ENCODE results near the gene ATP2B1.
A peak's percentile ranks its signal among the peaks of the same experiment; 100 is the strongest.

ATP2B1 gene

GRCh38 chr12:89565002-89565401 is 143.6 kb downstream of the ATP2B1 start:
- Histone ChIP-seq H3K4me1 (no peaks in the 10 kb centered on the region), H3K9me3 (replicated peaks in 1 of 11) (no peaks in the 10 kb centered on the region), H3K27me3 (no peaks in the 10 kb centered on the region), H4K20me1 (no peaks in the 10 kb centered on the region), H3K27ac (no peak overlapping the region), H3K9ac (no peak overlapping the region), H3K4me3 (no peak overlapping the region), H3K4me2 (no peak overlapping the region), H3K36me3 (no peaks in the 10 kb centered on the region)
- no peak for TF ChIP-seq Cebpa-rat (IDR thresholded peaks at IDR 0.05)

GRCh38 chr12:89559753-89560152 is 148.9 kb downstream of the ATP2B1 start:
- Histone ChIP-seq H3K27me3 (no peaks in the 10 kb centered on the region), H3K4me1 (no peaks in the 10 kb centered on the region), H3K9ac (no peak overlapping the region), H3K9me3 (replicated peaks in 1 of 11) (no peaks in the 10 kb centered on the region), H4K20me1 (no peaks in the 10 kb centered on the region), H3K4me2 (no peak overlapping the region), H3K4me3 (no peak overlapping the region), H3K36me3 (no peaks in the 10 kb centered on the region), H3K27ac (no peak overlapping the region)
- no peak for TF ChIP-seq Cebpa-rat (IDR thresholded peaks at IDR 0.05)

- no peak overlapping the region for H3K4me2 ChIP-seq
- H4K20me1 ChIP-seq: no peaks in the 10 kb centered on the region
- H3K36me3 ChIP-seq: no peaks in the 10 kb centered on the region
- no peaks in the 10 kb centered on the region for H3K9me3 ChIP-seq (replicated peaks in 1 of 11)
- H3K4me3 ChIP-seq: no peak overlapping the region
- no peak overlapping the region for H3K27ac ChIP-seq
- no peak overlapping the region for H3K9ac ChIP-seq
- TF ChIP-seq Cebpa-rat (IDR thresholded peaks at IDR 0.05): no peak
- H3K27me3 ChIP-seq: no peaks in the 10 kb centered on the region
- no peaks in the 10 kb centered on the region for H3K4me1 ChIP-seq
Measured at GRCh38 chr12:89556976-89557375, 151.7 kb downstream of the ATP2B1 start.

- no peaks in the 10 kb centered on the region for H3K36me3 ChIP-seq
- no peaks in the 10 kb centered on the region for H4K20me1 ChIP-seq
- no peak overlapping the region for H3K27ac ChIP-seq
- no peak overlapping the region for H3K4me2 ChIP-seq
- no peak for TF ChIP-seq Cebpa-rat (IDR thresholded peaks at IDR 0.05)
- peaks cover 0 to 5% (median 0%) of the 10 kb centered on the region in 10 experiments; a peak in 6 of 20 replicates for H3K4me1 ChIP-seq
- H3K9ac ChIP-seq: no peak overlapping the region
- no peak overlapping the region for H3K4me3 ChIP-seq
- H3K27me3 ChIP-seq: no peaks in the 10 kb centered on the region
- H3K9me3 ChIP-seq (replicated peaks in 1 of 11): no peaks in the 10 kb centered on the region
Measured at GRCh38 chr12:89552376-89552775, 156.3 kb downstream of the ATP2B1 start.

GRCh38 chr12:89551747-89552146 is 156.9 kb downstream of the ATP2B1 start:
- H3K27me3 ChIP-seq: no peaks in the 10 kb centered on the region
- no peak overlapping the region for H3K4me3 ChIP-seq
- no peak overlapping the region for H3K27ac ChIP-seq
- H3K9ac ChIP-seq: no peak overlapping the region
- no peak for TF ChIP-seq Cebpa-rat (IDR thresholded peaks at IDR 0.05)
- peaks cover 0 to 11% (median 0%) of the 10 kb centered on the region in 10 experiments; a peak in 7 of 20 replicates for H3K4me1 ChIP-seq
- no peaks in the 10 kb centered on the region for H3K9me3 ChIP-seq (replicated peaks in 1 of 11)
- no peaks in the 10 kb centered on the region for H4K20me1 ChIP-seq
- H3K4me2 ChIP-seq: no peak overlapping the region
- H3K36me3 ChIP-seq: no peaks in the 10 kb centered on the region

GRCh38 chr12:89547101-89547500 is 161.5 kb downstream of the ATP2B1 start:
- no peaks in the 10 kb centered on the region for H3K36me3 ChIP-seq
- H4K20me1 ChIP-seq: no peaks in the 10 kb centered on the region
- H3K27me3 ChIP-seq: no peaks in the 10 kb centered on the region
- H3K4me1 ChIP-seq: peaks cover 16 to 49% (median 25%) of the 10 kb centered on the region in 10 experiments
- H3K9me3 ChIP-seq (replicated peaks in 1 of 11): no peaks in the 10 kb centered on the region
- no peak overlapping the region for H3K27ac ChIP-seq
- H3K4me3 ChIP-seq: no peak overlapping the region
- peak overlapping the region in 3 of 11 experiments; percentile 4 to 83 (median 50); a peak in 5 of 22 replicates for H3K4me2 ChIP-seq
- no peak overlapping the region for H3K9ac ChIP-seq
- TF ChIP-seq Cebpa-rat (IDR thresholded peaks at IDR 0.05): no peak

- no peak overlapping the region for H3K27ac ChIP-seq
- H3K9ac ChIP-seq: no peak overlapping the region
- H3K4me1 ChIP-seq: peaks cover 16 to 49% (median 25%) of the 10 kb centered on the region in 10 experiments
- no peaks in the 10 kb centered on the region for H3K9me3 ChIP-seq (replicated peaks in 1 of 11)
- no peaks in the 10 kb centered on the region for H3K27me3 ChIP-seq
- H3K4me2 ChIP-seq: peak overlapping the region in 3 of 11 experiments; percentile 56 to 83 (median 76); a peak in 2 of 22 replicates
- H3K36me3 ChIP-seq: no peaks in the 10 kb centered on the region
- no peak for TF ChIP-seq Cebpa-rat (IDR thresholded peaks at IDR 0.05)
- no peaks in the 10 kb centered on the region for H4K20me1 ChIP-seq
- no peak overlapping the region for H3K4me3 ChIP-seq
Measured at GRCh38 chr12:89546151-89546550, 162.5 kb downstream of the ATP2B1 start.

- peaks cover 16 to 49% (median 25%) of the 10 kb centered on the region in 10 experiments for H3K4me1 ChIP-seq
- no peak for TF ChIP-seq Cebpa-rat (IDR thresholded peaks at IDR 0.05)
- no peaks in the 10 kb centered on the region for H3K36me3 ChIP-seq
- H3K9ac ChIP-seq: peak overlapping the region in 2 of 11 experiments; percentile 2 to 20; a peak in 1 of 22 replicates
- peak overlapping the region in 3 of 11 experiments; percentile 15 to 37 (median 19); a peak in 4 of 22 replicates for H3K27ac ChIP-seq
- no peaks in the 10 kb centered on the region for H3K9me3 ChIP-seq (replicated peaks in 1 of 11)
- H3K27me3 ChIP-seq: no peaks in the 10 kb centered on the region
- peak overlapping the region; percentile 56 to 83 (median 72) for H3K4me2 ChIP-seq
- 0 out of 22 replicates have a peak, but pooled peaks cover 0 to 4% (median 0%) of the 10 kb centered on the region in 11 experiments for H4K20me1 ChIP-seq
- no peak overlapping the region for H3K4me3 ChIP-seq
Measured at GRCh38 chr12:89544681-89545184, 163.9 kb downstream of the ATP2B1 start.

GRCh38 chr12:89544022-89544421 is 164.6 kb downstream of the ATP2B1 start:
- H4K20me1 ChIP-seq: 0 out of 22 replicates have a peak, but pooled peaks cover 0 to 4% (median 0%) of the 10 kb centered on the region in 11 experiments
- no peak overlapping the region for H3K9ac ChIP-seq
- H3K4me2 ChIP-seq: peak overlapping the region; percentile 56 to 83 (median 72); a peak in 15 of 22 replicates
- no peaks in the 10 kb centered on the region for H3K27me3 ChIP-seq
- H3K27ac ChIP-seq: 0 out of 22 replicates have a peak overlapping the region, but pooled peaks of 1 of the 11 experiments have one; percentile 19
- peaks cover 16 to 49% (median 25%) of the 10 kb centered on the region in 10 experiments for H3K4me1 ChIP-seq
- no peak for TF ChIP-seq Cebpa-rat (IDR thresholded peaks at IDR 0.05)
- H3K4me3 ChIP-seq: no peak overlapping the region
- no peaks in the 10 kb centered on the region for H3K9me3 ChIP-seq (replicated peaks in 1 of 11)
- H3K36me3 ChIP-seq: no peaks in the 10 kb centered on the region
